ENCODE data around the gene ENGASE.

ENGASE gene

GRCh38 chr17:79107499-79108231 lies 33.0 kb downstream of the ENGASE start:
- no peak for TF ChIP-seq CTCF (IDR thresholded peaks at IDR 0.05; ENCODE audit: borderline replicate concordance, control extremely low read depth, extremely low read depth, insufficient read depth, missing control alignments)
- in situ Hi-C loops (cut with MboI; ENCODE audit: low sequenced_read_pairs, unreplicated experiment): no loop called here

GRCh38 chr17:79108232-79108850 lies 33.7 kb downstream of the ENGASE start:
- in situ Hi-C loops (cut with MboI; ENCODE audit: low sequenced_read_pairs, unreplicated experiment): no loop called here
- DNase-seq (ENCODE audit: low spot score): no peak
- TF ChIP-seq CTCF (IDR thresholded peaks at IDR 0.05; ENCODE audit: borderline replicate concordance, control extremely low read depth, extremely low read depth, insufficient read depth, missing control alignments): no peak

More at GRCh38 chr17:79107499-79108231, 33.0 kb downstream of the ENGASE start:
- DNase-seq (ENCODE audit: low spot score): no peak

- no peak for TF ChIP-seq CTCF (IDR thresholded peaks at IDR 0.05; ENCODE audit: borderline replicate concordance, control extremely low read depth, extremely low read depth, insufficient read depth, missing control alignments)
- DNase-seq (ENCODE audit: low spot score): no peak
- in situ Hi-C loops (cut with MboI; ENCODE audit: low sequenced_read_pairs, unreplicated experiment): no loop called here
Measured at GRCh38 chr17:79108870-79109269, 34.2 kb downstream of the ENGASE start.

- in situ Hi-C loops (cut with MboI; ENCODE audit: low sequenced_read_pairs, unreplicated experiment): no loop called here
- DNase-seq (ENCODE audit: low spot score): no peak
- TF ChIP-seq CTCF (IDR thresholded peaks at IDR 0.05; ENCODE audit: borderline replicate concordance, control extremely low read depth, extremely low read depth, insufficient read depth, missing control alignments): no peak
Measured at GRCh38 chr17:79109584-79109983, 35.0 kb downstream of the ENGASE start.

- no peak for DNase-seq (ENCODE audit: low spot score)
- TF ChIP-seq CTCF (IDR thresholded peaks at IDR 0.05; ENCODE audit: borderline replicate concordance, control extremely low read depth, extremely low read depth, insufficient read depth, missing control alignments): no peak
- in situ Hi-C loops (cut with MboI; ENCODE audit: low sequenced_read_pairs, unreplicated experiment): no loop called here
Measured at GRCh38 chr17:79111097-79111496, 36.5 kb downstream of the ENGASE start.

- no peak for DNase-seq (ENCODE audit: low spot score)
Measured at GRCh38 chr17:79112471-79112870, 37.8 kb downstream of the ENGASE start.

More at GRCh38 chr17:79112471-79112870, 37.8 kb downstream of the ENGASE start:
- in situ Hi-C loops (cut with MboI; ENCODE audit: low sequenced_read_pairs, unreplicated experiment): no loop called here
- TF ChIP-seq CTCF (IDR thresholded peaks at IDR 0.05; ENCODE audit: borderline replicate concordance, control extremely low read depth, extremely low read depth, insufficient read depth, missing control alignments): no peak

Measured in GM13976 (cell line).